Measurements from ENCODE around the gene LAMC1. TPM values are rescaled to one million over a fixed set of nuclear protein-coding genes. Genes with fewer than 3 reads are reported as not detected.

LAMC1 gene
- total and polyA plus RNA-seq, 2 experiments from 2014 or later = 18.4 to 116 TPM

DNA sequence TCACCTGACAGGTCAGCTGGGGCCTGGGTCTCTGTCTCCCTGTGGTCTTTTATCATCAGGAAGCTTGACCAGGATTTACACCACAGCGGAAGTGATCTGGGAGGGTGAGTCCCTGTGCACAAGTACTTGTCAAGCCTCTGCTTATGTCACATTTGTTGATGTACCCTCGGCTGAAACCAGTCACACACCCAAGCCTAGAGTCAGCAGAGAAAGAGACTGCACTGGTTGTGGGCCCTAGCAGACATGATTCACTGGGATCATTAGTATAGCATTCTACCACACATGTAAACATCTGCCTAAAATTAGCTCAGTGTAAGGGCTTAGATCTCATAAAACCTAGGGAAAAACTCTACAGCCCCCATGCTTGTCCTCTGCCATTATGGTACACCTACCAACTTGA is 83.5 kb downstream of the LAMC1 start (continued):
- TF ChIP-seq, protein P1, sequence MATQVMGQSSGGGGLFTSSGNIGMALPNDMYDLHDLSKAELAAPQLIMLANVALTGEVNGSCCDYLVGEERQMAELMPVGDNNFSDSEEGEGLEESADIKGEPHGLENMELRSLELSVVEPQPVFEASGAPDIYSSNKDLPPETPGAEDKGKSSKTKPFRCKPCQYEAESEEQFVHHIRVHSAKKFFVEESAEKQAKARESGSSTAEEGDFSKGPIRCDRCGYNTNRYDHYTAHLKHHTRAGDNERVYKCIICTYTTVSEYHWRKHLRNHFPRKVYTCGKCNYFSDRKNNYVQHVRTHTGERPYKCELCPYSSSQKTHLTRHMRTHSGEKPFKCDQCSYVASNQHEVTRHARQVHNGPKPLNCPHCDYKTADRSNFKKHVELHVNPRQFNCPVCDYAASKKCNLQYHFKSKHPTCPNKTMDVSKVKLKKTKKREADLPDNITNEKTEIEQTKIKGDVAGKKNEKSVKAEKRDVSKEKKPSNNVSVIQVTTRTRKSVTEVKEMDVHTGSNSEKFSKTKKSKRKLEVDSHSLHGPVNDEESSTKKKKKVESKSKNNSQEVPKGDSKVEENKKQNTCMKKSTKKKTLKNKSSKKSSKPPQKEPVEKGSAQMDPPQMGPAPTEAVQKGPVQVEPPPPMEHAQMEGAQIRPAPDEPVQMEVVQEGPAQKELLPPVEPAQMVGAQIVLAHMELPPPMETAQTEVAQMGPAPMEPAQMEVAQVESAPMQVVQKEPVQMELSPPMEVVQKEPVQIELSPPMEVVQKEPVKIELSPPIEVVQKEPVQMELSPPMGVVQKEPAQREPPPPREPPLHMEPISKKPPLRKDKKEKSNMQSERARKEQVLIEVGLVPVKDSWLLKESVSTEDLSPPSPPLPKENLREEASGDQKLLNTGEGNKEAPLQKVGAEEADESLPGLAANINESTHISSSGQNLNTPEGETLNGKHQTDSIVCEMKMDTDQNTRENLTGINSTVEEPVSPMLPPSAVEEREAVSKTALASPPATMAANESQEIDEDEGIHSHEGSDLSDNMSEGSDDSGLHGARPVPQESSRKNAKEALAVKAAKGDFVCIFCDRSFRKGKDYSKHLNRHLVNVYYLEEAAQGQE (IDR thresholded peaks at IDR 0.05; ENCODE audit: unreplicated experiment) = no peak
- TF ChIP-seq NANOG (IDR thresholded peaks at IDR 0.05; ENCODE audit: borderline replicate concordance) = no peak

DNA sequence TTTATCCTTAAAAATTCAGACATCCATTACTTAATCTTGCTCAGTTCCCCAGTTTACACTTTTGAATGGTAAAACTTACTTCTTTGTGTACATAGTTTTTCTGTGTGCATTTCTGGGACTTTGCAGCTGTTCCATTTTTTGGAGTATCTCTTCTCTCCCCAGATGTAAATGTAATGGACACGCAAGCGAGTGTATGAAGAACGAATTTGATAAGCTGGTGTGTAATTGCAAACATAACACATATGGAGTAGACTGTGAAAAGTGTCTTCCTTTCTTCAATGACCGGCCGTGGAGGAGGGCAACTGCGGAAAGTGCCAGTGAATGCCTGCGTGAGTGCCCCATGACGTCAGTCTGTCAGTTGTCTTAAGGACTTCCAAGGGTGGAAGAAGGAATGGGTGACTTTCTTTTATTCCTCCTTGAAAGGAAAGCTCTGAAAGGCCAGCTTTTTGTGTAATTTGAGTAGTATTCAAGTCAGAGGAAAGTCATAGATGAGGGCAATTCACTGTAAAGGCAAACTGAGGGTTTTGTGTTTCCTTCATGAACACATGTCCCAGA is 87.2 kb downstream of the LAMC1 start:
- Histone ChIP-seq H3K36me3 (ENCODE audit: insufficient read depth) (peaks cover 3% of the 10 kb centered on the region; the same call in 1 of the 2 replicates), H3K4me3 (no peak overlapping the region), H3F3A (replicated peaks; ENCODE audit: low read depth) (no peaks in the 10 kb centered on the region), H3K9me2 (ENCODE audit: insufficient read depth) (no peaks in the 10 kb centered on the region), H3K79me2 (replicated peaks; ENCODE audit: insufficient read depth) (peaks cover 12% of the 10 kb centered on the region; the same call in 1 of the 2 replicates), H2AFZ (no peak overlapping the region), H3K27ac (ENCODE audit: low read depth) (no peak overlapping the region), H4K20me1 (replicated peaks; ENCODE audit: insufficient read depth) (no peaks in the 10 kb centered on the region), H3K4me1 (ENCODE audit: insufficient read depth) (peaks cover 18% of the 10 kb centered on the region; the same call in 1 of the 2 replicates), H3K27me3 (ENCODE audit: insufficient read depth) (no peaks in the 10 kb centered on the region), H3K4me2 (no peak overlapping the region)
- H3K27ac Mint-ChIP-seq = no peak overlapping the region
- H3K27me3 Mint-ChIP-seq (ENCODE audit: insufficient read depth, low read depth, poor library complexity) = peaks cover 4% of the 10 kb centered on the region
- DNase-seq (ENCODE audit: low spot score) (no peak), ATAC-seq (no peak)
- H3K36me3 Mint-ChIP-seq (ENCODE audit: low read depth) = peaks cover 8% of the 10 kb centered on the region; the same call in 2 of the 3 replicates
- no peak overlapping the region for H3K4me3 Mint-ChIP-seq
- no peaks in the 10 kb centered on the region for H3K9me3 Mint-ChIP-seq
- peaks cover 14% of the 10 kb centered on the region for H3K4me1 Mint-ChIP-seq
- TF ChIP-seq, protein P2, sequence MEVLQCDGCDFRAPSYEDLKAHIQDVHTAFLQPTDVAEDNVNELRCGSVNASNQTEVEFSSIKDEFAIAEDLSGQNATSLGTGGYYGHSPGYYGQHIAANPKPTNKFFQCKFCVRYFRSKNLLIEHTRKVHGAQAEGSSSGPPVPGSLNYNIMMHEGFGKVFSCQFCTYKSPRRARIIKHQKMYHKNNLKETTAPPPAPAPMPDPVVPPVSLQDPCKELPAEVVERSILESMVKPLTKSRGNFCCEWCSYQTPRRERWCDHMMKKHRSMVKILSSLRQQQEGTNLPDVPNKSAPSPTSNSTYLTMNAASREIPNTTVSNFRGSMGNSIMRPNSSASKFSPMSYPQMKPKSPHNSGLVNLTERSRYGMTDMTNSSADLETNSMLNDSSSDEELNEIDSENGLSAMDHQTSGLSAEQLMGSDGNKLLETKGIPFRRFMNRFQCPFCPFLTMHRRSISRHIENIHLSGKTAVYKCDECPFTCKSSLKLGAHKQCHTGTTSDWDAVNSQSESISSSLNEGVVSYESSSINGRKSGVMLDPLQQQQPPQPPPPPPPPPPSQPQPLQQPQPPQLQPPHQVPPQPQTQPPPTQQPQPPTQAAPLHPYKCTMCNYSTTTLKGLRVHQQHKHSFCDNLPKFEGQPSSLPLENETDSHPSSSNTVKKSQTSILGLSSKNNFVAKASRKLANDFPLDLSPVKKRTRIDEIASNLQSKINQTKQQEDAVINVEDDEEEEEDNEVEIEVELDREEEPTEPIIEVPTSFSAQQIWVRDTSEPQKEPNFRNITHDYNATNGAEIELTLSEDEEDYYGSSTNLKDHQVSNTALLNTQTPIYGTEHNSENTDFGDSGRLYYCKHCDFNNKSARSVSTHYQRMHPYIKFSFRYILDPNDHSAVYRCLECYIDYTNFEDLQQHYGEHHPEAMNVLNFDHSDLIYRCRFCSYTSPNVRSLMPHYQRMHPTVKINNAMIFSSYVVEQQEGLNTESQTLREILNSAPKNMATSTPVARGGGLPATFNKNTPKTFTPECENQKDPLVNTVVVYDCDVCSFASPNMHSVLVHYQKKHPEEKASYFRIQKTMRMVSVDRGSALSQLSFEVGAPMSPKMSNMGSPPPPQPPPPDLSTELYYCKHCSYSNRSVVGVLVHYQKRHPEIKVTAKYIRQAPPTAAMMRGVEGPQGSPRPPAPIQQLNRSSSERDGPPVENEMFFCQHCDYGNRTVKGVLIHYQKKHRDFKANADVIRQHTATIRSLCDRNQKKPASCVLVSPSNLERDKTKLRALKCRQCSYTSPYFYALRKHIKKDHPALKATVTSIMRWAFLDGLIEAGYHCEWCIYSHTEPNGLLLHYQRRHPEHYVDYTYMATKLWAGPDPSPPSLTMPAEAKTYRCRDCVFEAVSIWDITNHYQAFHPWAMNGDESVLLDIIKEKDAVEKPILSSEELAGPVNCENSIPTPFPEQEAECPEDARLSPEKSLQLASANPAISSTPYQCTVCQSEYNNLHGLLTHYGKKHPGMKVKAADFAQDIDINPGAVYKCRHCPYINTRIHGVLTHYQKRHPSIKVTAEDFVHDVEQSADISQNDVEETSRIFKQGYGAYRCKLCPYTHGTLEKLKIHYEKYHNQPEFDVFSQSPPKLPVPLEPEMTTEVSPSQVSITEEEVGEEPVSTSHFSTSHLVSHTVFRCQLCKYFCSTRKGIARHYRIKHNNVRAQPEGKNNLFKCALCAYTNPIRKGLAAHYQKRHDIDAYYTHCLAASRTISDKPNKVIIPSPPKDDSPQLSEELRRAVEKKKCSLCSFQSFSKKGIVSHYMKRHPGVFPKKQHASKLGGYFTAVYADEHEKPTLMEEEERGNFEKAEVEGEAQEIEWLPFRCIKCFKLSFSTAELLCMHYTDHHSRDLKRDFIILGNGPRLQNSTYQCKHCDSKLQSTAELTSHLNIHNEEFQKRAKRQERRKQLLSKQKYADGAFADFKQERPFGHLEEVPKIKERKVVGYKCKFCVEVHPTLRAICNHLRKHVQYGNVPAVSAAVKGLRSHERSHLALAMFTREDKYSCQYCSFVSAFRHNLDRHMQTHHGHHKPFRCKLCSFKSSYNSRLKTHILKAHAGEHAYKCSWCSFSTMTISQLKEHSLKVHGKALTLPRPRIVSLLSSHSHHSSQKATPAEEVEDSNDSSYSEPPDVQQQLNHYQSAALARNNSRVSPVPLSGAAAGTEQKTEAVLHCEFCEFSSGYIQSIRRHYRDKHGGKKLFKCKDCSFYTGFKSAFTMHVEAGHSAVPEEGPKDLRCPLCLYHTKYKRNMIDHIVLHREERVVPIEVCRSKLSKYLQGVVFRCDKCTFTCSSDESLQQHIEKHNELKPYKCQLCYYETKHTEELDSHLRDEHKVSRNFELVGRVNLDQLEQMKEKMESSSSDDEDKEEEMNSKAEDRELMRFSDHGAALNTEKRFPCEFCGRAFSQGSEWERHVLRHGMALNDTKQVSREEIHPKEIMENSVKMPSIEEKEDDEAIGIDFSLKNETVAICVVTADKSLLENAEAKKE (CRISPR knock-in tag; IDR thresholded peaks at IDR 0.05) = no peak
- TF ChIP-seq, protein P3, sequence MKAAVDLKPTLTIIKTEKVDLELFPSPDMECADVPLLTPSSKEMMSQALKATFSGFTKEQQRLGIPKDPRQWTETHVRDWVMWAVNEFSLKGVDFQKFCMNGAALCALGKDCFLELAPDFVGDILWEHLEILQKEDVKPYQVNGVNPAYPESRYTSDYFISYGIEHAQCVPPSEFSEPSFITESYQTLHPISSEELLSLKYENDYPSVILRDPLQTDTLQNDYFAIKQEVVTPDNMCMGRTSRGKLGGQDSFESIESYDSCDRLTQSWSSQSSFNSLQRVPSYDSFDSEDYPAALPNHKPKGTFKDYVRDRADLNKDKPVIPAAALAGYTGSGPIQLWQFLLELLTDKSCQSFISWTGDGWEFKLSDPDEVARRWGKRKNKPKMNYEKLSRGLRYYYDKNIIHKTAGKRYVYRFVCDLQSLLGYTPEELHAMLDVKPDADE (IDR thresholded peaks at IDR 0.05) = no peak
- TF ChIP-seq JUNB (IDR thresholded peaks at IDR 0.05; ENCODE audit: unreplicated experiment) (no peak), EZH2 (IDR thresholded peaks at IDR 0.05; ENCODE audit: low read depth, unreplicated experiment) (no peak), POLR2AphosphoS5 (IDR thresholded peaks at IDR 0.05; ENCODE audit: low read depth) (no peak), NANOG (IDR thresholded peaks at IDR 0.05; ENCODE audit: borderline replicate concordance) (no peak), EZH2phosphoT487 (IDR thresholded peaks at IDR 0.05; ENCODE audit: unreplicated experiment) (no peak), ZNF114 (CRISPR knock-in tag; IDR thresholded peaks at IDR 0.05) (no peak), CREB1 (CRISPR knock-in tag; IDR thresholded peaks at IDR 0.05; ENCODE audit: low read depth) (no peak)
- TF ChIP-seq, protein P1 (IDR thresholded peaks at IDR 0.05; ENCODE audit: unreplicated experiment) = no peak

Data from GM23338 (cell line).